GM08714 (cell line): ENCODE data around the gene ACER3.

ENCODE experiments used
- H3K4me3 ChIP-seq: fragments of 200-500 bp; sonication (Bioruptor generic); 2 replicates; pipeline ENCODE4 v1.5.1; 2014; ENCODE audit warnings: mild to moderate bottlenecking, low read length, inconsistent platforms
- ZNF274 ChIP-seq: IDR thresholded peaks from 2 replicates; pipeline ENCODE4 v1.6.1; 2012; ENCODE audit warnings: mild to moderate bottlenecking, low read depth, low read length

The ACER3 gene

DNA sequence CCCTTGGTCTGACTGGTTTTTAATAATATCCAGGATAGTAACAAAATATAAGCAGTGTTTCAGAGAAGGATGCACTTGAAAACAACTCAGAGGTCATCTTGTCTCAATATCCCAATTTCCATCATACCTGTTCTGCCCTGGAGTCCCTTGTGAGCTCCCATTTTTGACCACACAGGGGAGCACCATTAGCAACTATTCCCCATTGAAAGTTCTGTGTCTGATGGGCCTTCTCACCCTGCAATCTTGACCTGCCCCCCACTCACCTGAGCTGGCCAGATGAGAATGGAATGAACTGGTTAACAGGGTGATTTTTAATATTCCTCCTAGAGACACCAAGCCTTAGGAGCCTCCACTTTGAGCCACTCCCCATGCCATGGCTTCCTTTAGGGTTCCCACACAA lies 202.2 kb downstream of the ACER3 start:
- no peak for TF ChIP-seq ZNF274
- no peak overlapping the region for H3K4me3 ChIP-seq

DNA sequence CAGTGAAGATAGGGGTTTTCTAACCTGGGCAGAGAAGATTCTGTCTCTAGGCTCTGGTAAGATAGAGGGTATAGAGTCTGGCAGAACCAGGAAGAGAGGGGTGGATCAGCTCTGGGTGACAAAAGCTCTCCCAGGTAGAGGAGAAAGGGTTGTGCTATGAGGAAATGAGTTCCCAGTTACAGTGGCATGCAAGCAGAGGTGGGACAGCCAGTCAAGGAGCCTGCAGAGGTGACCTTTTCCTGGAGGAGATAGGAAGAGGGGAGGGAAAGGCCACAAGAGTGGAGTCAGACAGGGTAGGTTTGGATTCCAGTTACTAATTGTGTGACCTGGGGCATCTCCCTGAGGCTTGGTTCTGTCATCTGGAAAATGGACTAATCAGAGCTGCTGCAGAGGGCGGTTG lies 202.7 kb downstream of the ACER3 start:
- no peak for TF ChIP-seq ZNF274
- H3K4me3 ChIP-seq = no peak overlapping the region

DNA sequence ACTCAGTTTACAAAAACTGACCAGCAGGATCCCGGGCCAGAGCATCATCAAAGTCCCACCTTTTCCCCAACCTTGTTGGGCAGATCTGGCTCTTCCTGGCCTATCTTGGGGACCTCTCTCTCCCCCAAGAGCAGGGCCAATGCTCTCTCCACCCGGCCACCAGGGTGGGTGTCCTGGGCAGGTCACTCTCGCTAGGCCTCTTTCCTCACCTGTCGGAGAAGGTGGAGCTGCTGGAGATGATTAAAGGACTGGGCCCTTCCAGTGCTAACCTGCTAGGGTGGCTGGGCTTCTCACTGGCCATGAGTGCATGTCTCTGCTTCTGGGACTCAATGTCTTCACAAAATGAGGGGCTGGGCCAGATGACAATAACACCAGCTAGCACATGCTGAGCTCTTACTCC lies 203.1 kb downstream of the ACER3 start:
- no peak for TF ChIP-seq ZNF274
- no peak overlapping the region for H3K4me3 ChIP-seq

DNA sequence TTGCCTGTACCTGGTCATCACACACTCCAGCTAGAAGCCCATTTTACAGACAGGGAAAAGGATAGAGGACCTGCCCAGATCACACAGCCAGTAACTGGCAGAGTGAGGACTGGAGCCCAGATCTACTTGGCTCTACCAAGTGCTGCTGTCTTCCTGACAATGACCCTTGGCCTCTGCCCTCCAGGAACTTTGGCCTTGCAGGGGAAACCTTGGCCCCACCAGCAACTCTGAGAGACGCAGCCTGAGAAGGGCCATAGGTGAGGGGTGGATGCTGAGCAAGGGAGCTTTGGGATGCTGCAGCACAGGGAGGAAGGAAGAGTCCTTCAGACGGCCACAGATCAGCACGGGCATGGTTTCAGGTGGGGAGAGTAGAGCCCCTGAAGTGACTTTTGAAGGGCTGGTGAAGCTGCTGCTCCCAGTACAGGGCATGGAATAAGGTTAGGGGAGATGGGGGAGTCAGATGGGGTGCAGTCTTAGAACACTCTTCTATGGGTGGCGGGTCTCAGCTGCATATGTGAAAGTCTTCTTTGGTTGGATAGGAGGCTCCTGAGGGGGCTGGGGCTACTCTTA lies 204.0 kb downstream of the ACER3 start:
- no peak overlapping the region for H3K4me3 ChIP-seq
- TF ChIP-seq ZNF274 = no peak

DNA sequence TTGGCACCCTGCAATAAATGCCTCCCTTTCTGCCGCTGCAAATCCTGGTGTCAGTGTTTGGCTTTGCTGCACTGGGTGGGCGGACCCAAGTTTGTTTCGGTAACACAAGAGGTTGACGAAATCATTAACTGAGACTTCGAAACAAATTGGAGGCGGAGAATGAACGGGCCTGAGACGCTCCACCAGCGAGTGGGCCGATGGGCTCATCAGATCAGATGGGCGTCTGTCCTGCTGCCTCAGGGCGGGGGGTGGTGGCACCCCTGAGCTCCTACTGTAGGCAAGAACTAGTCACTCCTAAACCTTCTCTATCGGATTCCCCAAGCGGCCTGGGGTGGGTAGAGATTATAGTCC lies 205.1 kb downstream of the ACER3 start:
- H3K4me3 ChIP-seq = no peak overlapping the region; the same call in 1 of the 2 replicates
- no peak for TF ChIP-seq ZNF274

DNA sequence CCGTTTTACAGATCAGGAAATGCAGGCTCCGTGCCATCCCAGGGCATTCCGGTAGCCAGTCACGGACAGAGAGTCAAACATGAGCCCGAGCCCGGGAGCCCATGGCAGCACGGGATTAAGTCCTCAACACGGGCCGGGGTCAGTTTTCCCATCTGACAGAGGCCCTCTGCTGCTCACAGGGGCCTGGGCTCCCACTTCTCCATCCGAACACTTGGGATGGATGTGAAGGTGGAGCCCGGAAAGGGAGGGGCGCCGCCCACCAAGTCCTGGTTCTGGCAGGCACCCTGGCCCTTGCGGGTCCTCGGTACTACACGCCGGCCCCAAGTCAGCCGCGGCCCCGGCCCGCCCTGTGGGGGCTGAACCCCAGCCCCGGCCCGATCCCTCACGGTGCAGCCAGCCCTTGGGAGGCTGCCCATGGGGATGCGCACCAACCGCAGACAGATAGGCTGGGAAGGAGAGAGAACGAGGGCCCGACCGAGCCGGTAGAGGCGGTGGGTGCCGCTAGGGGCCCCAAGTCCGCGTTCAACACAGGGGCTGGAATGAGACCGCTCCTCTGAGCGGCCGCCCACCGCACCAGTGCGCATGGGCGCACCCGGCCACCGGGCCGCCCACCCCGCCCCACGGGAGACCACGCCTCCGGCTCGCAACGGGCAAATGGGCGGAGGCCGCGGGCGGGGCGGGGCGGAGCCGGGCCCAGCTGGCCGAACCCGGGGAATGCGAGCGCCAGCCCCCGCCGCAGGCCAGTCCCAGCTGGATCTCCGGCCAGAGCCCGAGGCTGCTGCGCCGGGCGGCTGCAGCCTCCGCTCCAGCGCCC lies 205.7 kb downstream of the ACER3 start, which contains the start of gene CAPN5:
Gene CAPN5 (plus strand): TSS at position 743 of the 814 bp plus-strand sequence. CDS start 17,916 bp downstream, outside the sequence.
- peak within 1 kb of the TSS; percentile 71; the same call in 1 of the 2 replicates for H3K4me3 ChIP-seq
- TF ChIP-seq ZNF274 = no peak

DNA sequence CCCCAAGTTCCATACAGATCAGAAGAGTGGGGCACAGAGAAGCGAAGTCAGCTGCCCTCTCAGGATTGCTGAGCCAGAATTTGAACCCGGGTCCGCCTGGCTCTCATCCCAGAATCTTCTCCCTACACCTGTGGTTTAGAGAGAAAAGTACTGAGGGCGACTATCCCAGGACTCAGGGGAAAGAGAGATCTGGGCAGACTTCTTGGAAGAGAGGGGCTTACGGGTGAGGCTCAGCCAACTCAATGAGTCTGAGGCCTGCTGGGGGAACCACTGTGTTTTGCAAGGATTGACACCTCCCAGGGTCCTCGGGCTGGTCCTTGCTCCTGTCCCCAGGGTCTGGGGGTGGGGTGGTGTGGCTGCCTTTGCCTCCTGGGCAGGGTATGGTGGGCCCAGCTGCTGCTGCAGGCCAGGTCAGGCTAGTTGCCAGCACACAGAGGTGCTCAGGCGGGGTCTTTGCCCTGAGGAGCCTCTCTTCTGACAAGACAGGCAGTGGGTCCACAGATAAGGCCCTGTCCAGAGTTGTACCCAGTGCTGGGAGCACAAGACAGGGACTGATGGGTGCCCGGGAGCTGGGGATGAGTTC lies 207.2 kb downstream of the ACER3 start:
- TF ChIP-seq ZNF274 = no peak
- no peak overlapping the region for H3K4me3 ChIP-seq

DNA sequence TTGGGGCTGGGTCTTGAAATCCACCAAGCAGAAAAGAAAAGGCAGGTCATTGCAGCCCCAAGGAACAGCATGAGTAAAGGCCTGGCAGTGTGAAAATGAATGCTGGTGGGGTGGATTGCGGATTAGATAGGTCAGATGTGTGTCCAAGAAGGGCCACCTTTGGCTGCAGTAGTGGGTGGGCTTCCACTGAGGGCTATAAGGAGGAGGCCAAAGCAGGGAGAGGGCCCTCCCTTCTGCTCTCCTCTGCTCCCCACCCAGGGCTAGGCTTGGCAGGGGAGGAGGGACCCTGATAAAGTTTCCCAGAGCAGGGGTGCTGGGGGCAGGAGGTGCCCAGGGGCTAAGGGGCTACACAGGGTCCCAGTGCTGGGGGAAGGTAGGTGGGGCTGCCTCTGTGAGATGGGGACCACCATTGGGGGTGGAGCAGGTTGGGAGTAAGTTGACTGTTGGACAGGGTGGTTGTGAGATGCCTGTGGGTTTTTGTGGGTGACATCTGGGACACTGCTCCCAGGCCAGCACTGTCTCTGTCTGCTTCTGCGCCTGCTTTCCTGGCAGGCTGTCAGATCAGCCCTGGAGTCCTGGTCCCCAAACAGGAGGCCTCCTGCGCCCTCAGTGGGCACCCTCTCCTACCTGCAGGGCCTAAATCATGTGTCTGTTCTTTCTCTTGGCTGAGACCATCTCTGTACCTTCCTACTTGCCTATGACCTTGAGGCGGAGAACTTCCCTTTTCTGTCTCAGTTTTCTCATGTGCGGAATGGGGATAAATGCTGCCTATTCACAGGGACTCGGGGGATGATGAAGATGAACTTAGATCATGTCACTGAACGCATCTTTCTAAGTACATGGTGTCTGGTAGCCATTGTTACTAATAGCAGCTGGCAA lies 208.0 kb downstream of the ACER3 start:
- H3K4me3 ChIP-seq = no peak overlapping the region
- no peak for TF ChIP-seq ZNF274

DNA sequence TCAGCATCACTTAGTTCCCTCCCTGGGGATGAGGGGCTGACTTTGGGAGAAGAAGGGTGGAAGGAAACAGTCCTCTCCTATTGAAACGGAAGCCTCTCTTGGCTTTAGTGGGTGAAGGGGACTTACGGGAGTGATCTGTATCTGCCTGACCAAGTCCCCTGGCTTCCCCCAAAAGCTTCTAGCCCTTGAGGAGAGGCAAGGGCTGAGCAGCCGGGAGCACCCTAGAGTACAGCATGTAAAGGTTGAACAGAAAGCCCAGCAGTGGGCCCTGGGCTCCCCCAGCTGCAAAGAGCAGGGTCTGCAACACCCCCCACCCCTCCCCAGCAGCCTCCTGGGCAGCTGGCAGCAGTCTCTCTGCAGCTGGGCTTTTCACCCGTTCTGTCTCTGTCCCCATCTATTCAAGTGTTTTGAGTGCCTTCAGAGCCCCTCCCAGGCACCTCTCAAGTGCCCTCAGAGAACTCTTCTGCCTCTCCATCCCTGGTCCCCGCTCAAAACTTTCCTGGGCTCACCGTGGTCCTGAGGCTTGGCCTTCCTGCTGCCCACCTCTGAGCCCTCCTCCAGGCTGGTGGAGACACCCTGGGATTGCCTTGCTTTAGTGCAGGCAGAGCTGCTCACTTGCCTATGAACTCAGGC lies 208.7 kb downstream of the ACER3 start:
- no peak overlapping the region for H3K4me3 ChIP-seq
- TF ChIP-seq ZNF274 = no peak

DNA sequence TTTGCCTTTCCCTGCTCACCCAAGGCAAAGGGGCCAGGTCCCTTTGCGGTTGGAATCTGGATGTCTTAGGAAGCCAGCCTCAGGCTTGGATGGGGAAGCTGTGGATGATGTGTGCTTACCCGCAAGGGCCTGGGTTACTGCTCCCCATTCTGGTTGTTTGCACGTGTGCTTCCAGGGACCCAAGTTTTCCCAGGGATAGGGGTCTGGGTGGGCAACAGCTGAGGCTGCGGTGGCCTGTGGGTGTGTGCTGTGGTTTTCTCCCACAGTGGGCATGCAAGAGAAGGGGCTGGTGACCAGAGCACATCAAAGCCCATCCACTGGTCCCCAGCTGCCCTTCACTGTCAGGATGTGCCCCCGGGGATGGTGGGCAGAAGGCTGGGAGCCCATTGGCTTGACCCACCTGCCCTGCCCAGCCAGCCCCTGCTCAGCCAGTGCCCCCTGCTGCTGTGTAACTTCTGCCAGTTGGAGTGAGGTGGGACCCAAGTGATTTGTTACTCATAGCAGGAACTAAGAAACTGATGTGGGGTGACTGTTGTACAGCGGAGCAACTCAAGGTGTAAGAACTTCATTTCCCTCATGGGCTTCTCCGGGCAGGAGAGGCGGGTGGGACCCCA lies 209.4 kb downstream of the ACER3 start:
- TF ChIP-seq ZNF274 = no peak
- H3K4me3 ChIP-seq = no peak overlapping the region

DNA sequence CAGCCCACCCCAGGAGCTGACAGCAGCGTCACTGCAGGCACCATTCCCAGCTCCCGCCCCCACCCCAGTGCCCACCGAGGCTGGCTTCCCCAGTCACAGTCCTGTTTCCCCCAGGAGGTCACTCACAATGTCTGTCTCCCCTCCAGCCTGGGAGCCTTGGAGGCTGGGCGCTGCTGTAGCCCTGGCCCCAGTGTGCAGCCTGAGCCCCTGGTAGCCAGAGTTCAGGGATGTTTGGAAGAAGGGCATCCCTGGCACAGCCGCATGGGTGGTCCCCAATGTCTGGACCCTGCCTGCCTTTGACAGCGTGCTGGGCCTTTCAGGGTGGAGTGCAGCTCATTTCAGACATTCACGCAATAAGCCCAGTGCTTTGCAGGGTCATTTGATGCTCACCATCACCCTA lies 210.4 kb downstream of the ACER3 start:
- TF ChIP-seq ZNF274 = no peak
- H3K4me3 ChIP-seq = no peak overlapping the region

DNA sequence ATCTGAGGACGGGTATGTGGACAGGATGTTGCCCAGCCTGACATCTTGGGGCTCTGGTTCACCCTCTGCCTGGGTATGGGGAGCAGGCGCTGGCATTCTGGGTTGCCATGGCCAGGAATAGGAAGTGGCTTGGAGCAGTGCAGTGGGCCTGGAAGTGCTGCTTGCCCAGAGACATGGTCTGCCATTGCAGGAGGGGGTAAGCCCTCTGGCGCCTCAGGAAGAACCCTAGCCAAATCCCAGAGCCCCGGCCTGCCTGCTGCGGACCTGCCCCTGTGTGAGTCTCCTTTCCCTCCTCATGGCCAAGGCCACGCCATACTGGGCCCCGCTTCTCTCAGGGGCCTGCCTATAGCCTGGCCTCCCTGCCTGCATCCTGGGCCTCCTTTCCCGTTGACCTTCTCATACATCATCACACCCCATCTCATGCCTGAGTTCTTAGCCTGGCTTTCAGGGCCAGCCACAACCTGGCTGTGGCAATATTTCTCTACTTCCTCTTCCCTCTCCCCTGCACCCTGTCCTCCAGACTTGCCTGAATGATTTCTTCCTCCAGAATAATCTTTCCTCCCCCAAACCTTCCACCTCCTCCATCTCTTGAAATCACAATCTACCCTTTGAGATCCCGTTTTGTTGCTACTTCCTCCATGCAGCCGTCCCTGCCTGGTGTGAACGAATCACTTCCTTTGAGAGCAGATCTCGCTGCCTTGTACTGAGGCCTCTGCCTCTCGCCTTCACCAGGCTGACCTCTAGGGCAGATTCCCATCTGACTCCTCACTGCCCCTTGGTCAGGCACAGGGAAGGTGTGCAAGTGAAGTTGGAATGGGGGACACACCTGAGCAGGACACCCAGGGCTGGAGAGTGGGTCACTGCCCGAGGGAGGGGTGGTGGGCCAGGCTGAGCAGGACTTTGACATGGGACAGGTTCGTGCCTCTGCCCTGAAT lies 211.2 kb downstream of the ACER3 start:
- no peak overlapping the region for H3K4me3 ChIP-seq
- TF ChIP-seq ZNF274 = no peak
